Progenitor cell of endocrine pancreas (in vitro differentiated cells): ENCODE measurements around the gene POLR2L. TPM values are rescaled to one million over a fixed set of nuclear protein-coding genes. Genes with fewer than 3 reads are reported as not detected.

Experiments used
- DNase-seq: peaks from one replicate; pipeline ENCODE4 v3.0.0; 2021; ENCODE audit warnings: low spot score; ENCODE audit not compliant: unreplicated experiment
- H3K27ac Mint-ChIP-seq: 2 replicates; pipeline ENCODE4 v1.8.0; 2021; ENCODE audit warnings: mild to moderate bottlenecking, moderate library complexity, mixed read lengths
- H3K27me3 Mint-ChIP-seq: 2 replicates; pipeline ENCODE4 v1.8.0; 2021; ENCODE audit warnings: mixed read lengths
- H3K36me3 Mint-ChIP-seq: 2 replicates; pipeline ENCODE4 v1.8.0; 2022; ENCODE audit warnings: mixed read lengths; ENCODE audit not compliant: insufficient read depth
- H3K4me1 Mint-ChIP-seq: 2 replicates; pipeline ENCODE4 v1.8.0; 2021; ENCODE audit warnings: low read depth, mixed read lengths
- H3K4me3 Mint-ChIP-seq: 2 replicates; pipeline ENCODE4 v1.8.0; 2021; ENCODE audit warnings: low read depth, mild to moderate bottlenecking, moderate library complexity, mixed read lengths
- H3K9me3 Mint-ChIP-seq: 2 replicates; pipeline ENCODE4 v1.8.0; 2021; ENCODE audit warnings: low read depth, mixed read lengths
- total RNA-seq: library from RNA; stranded (reverse); gene quantifications from 2 replicates; pipeline ENCODE4 v1.2.1, GENCODE V29; 2021
- TF ChIP-seq, protein P1 (sequence below): fragments of 200-600 bp; sonication (generic); IDR thresholded peaks from one replicate; pipeline ENCODE4 v1.5.0; 2021; ENCODE audit warnings: antibody characterized with exemption, mild to moderate bottlenecking; ENCODE audit not compliant: unreplicated experiment

The POLR2L gene
- total RNA-seq, 1 donor from 2014 or later: 97.9 TPM

- H3K27me3 Mint-ChIP-seq: peaks cover 14% of the 10 kb centered on the region
- peaks cover 6% of the 10 kb centered on the region for H3K4me1 Mint-ChIP-seq
- peak overlapping the region; percentile 59 for H3K27ac Mint-ChIP-seq
- H3K36me3 Mint-ChIP-seq: no peaks in the 10 kb centered on the region
- no peaks in the 10 kb centered on the region for H3K9me3 Mint-ChIP-seq
- TF ChIP-seq, protein P1, sequence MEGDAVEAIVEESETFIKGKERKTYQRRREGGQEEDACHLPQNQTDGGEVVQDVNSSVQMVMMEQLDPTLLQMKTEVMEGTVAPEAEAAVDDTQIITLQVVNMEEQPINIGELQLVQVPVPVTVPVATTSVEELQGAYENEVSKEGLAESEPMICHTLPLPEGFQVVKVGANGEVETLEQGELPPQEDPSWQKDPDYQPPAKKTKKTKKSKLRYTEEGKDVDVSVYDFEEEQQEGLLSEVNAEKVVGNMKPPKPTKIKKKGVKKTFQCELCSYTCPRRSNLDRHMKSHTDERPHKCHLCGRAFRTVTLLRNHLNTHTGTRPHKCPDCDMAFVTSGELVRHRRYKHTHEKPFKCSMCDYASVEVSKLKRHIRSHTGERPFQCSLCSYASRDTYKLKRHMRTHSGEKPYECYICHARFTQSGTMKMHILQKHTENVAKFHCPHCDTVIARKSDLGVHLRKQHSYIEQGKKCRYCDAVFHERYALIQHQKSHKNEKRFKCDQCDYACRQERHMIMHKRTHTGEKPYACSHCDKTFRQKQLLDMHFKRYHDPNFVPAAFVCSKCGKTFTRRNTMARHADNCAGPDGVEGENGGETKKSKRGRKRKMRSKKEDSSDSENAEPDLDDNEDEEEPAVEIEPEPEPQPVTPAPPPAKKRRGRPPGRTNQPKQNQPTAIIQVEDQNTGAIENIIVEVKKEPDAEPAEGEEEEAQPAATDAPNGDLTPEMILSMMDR: no peak
- DNase-seq: no peak
- H3K4me3 Mint-ChIP-seq: peak overlapping the region; percentile 68
These were observed 7.7 kb downstream of the POLR2L start for GRCh38 chr11:834371-835316.

GRCh38 chr11:833849-834311, 8.4 kb downstream of the POLR2L start:
- Mint-ChIP-seq H3K27me3 (peaks cover 21% of the 10 kb centered on the region), H3K4me3 (peak overlapping the region; percentile 68), H3K36me3 (no peaks in the 10 kb centered on the region), H3K4me1 (peaks cover 6% of the 10 kb centered on the region), H3K27ac (peak overlapping the region; percentile 59), H3K9me3 (no peaks in the 10 kb centered on the region)
- DNase-seq: no peak
- TF ChIP-seq, protein P1: no peak

DNA sequence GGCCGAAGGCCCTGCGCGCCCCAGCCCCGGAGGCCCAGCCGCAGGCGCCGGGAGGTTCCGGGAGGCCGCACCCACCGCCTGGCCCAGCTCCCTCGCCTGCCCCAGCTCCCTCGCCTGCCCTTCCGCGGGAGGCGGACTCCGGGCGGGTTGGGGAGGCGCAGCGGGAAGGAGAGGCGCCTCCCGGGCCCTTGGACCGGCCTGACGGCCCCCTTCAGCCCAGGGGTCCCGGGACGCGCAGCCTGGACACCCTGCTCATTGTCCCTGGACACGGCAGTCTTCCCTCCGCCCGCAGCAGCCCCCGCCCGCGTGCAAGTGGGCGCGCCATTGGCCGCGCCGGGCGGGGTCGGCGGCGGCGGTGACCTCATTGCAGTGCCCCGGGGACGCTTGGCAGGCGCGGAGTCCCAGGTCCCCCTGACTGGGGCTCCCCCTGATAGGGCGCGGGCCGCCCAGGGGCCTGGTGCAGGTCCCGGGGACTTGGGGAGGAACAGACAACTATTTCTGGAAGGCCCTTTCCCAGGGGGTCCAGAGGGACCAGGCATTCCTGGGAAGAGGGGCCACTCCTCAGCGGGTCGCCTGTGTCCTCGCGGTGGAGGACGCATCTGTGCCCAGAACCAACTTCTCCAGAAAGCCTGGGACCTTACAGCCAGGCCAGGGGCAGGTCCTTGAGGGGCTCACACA, 9.1 kb downstream of the POLR2L start:
- Mint-ChIP-seq H3K4me1 (peaks cover 6% of the 10 kb centered on the region), H3K36me3 (no peaks in the 10 kb centered on the region), H3K27me3 (peaks cover 28% of the 10 kb centered on the region), H3K27ac (no peak overlapping the region), H3K4me3 (peak overlapping the region; percentile 68), H3K9me3 (no peaks in the 10 kb centered on the region)
- peak; percentile 44 for DNase-seq
- TF ChIP-seq, protein P1: no peak

DNA sequence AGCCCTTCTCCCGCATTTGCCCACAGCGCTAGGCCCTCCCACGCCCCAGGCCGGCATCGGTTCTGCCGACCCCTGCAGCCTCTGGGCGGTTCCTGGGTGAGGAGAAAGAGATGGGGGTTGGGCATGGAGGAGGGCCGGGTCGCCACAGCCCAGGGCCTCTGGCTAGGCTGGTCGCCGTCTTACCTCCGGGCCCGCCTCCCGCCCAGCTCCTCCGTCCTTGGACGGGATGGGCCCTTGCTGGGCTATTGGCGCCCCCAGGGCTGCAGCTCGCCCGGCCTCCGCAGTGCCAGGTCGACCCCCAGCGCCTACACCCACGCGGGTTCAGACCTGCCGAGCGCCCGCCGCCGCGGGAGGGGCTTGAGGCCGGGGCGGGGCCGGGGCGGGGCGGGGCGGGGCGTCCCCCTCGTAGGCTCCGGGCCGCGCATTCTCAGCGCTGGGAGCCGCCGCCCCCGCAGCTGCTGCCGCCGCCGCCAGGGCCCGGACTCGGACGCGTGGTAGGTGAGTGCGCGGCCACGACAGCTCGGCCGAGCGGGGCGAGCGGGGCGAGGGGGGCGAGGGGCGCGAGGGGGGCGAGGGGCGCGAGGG, 9.7 kb downstream of the POLR2L start, which contains the start of gene CD151:
CD151 (plus strand) TSS at position 424 of the 585 bp plus-strand sequence. CDS start 3,118 bp downstream, outside the sequence.
- H3K27ac Mint-ChIP-seq: peak within 1 kb of the TSS; percentile 59
- no peaks in the 10 kb centered on the region for H3K9me3 Mint-ChIP-seq
- TF ChIP-seq, protein P1: no peak
- H3K4me1 Mint-ChIP-seq: peaks cover 9% of the 10 kb centered on the region
- peak within 1 kb of the TSS; percentile 69 for H3K4me3 Mint-ChIP-seq
- peak; percentile 38 for DNase-seq
- peaks cover 34% of the 10 kb centered on the region for H3K27me3 Mint-ChIP-seq
- no peaks in the 10 kb centered on the region for H3K36me3 Mint-ChIP-seq
